A673 (cell line): ENCODE results near the gene RND3. TPM values are rescaled to one million over a fixed set of nuclear protein-coding genes. Genes with fewer than 3 reads are reported as not detected.

Experiments
- BruUV-seq: library from RNA; stranded (reverse); fragments of 400-500 nt; replicated peaks from 2 replicates; lab custom pipeline; 2021; lab: Mats Ljungman, UMichigan
- CTCF ChIA-PET: fragments of 300-600 bp; sonication (Branson Sonifier 250); formaldehyde crosslinking; loops from one replicate; lab custom pipeline; 2022; ENCODE audit warnings: antibody characterized with exemption; lab: Charles Lee
- POLR2A ChIA-PET: fragments of 300-600 bp; sonication (Branson Sonifier 250); formaldehyde crosslinking; loops from one replicate; lab custom pipeline; 2022; ENCODE audit warnings: antibody characterized with exemption; ENCODE audit not compliant: low non-redundant PET; lab: Charles Lee
- DNase-seq: peaks from one replicate; pipeline ENCODE4 v3.0.0-alpha.2; 2015; ENCODE audit warnings: low spot score
- H3K27ac ChIP-seq: fragments of 200-600 bp; sonication (generic); 2 replicates; pipeline ENCODE4 v1.5.1; 2016; ENCODE audit warnings: mixed run types, low read depth, mild to moderate bottlenecking, mixed read lengths, antibody characterized with exemption, low read length; ENCODE audit not compliant: poor library complexity, severe bottlenecking
- H3K27me3 ChIP-seq: fragments of 200-600 bp; sonication (generic); replicated peaks from 2 replicates; pipeline ENCODE4 v1.6.1; 2017; ENCODE audit warnings: mixed run types, low read depth, mild to moderate bottlenecking, mixed read lengths, antibody characterized with exemption, low read length; ENCODE audit not compliant: insufficient read depth, poor library complexity
- H3K36me3 ChIP-seq: fragments of 200-600 bp; sonication (generic); 2 replicates; pipeline ENCODE4 v1.6.1; 2016; ENCODE audit warnings: mixed run types, mild to moderate bottlenecking, mixed read lengths, antibody characterized with exemption, low read length; ENCODE audit not compliant: insufficient read depth, poor library complexity, severe bottlenecking
- H3K4me1 ChIP-seq: fragments of 200-600 bp; sonication (generic); 2 replicates; pipeline ENCODE4 v1.6.1; 2017; ENCODE audit warnings: mixed run types, mild to moderate bottlenecking, mixed read lengths, antibody characterized with exemption, low read length; ENCODE audit not compliant: insufficient read depth, poor library complexity, severe bottlenecking
- H3K4me3 ChIP-seq: fragments of 200-600 bp; sonication (generic); 2 replicates; pipeline ENCODE4 v1.5.1; 2016; ENCODE audit warnings: low read depth, mixed run types, mild to moderate bottlenecking, mixed read lengths, low read length; ENCODE audit not compliant: poor library complexity, severe bottlenecking
- H3K9me3 ChIP-seq: fragments of 200-600 bp; sonication (generic); 2 replicates; pipeline ENCODE4 v1.6.1; 2016; ENCODE audit warnings: mixed run types, low read depth, mild to moderate bottlenecking, mixed read lengths, antibody characterized with exemption, low read length; ENCODE audit not compliant: poor library complexity, severe bottlenecking
- CTCF ChIP-seq: fragments of 300-800, 200-600 bp; sonication (generic); conservative IDR thresholded peaks from 2 replicates; pipeline ENCODE4 v1.5.1; 2017; ENCODE audit warnings: low read depth, mild to moderate bottlenecking, antibody characterized with exemption, low read length, moderate library complexity, mixed read lengths
- EZH2 ChIP-seq: fragments of 200-600 bp; sonication (generic); IDR thresholded peaks from 2 replicates; pipeline ENCODE4 v1.6.1; 2017; ENCODE audit warnings: borderline replicate concordance, low read depth, mild to moderate bottlenecking, mixed read lengths, antibody characterized with exemption, low read length; ENCODE audit not compliant: poor library complexity, severe bottlenecking
- intact Hi-C: fragments of 100-400 bp; cut with micrococcal nuclease; formaldehyde crosslinking; loops from one replicate; pipeline ENCODE4 v1.10.0; 2022; ENCODE audit not compliant: unreplicated experiment
- total RNA-seq: library from RNA; stranded (reverse); gene quantifications from 2 replicates; pipeline ENCODE4 v1.2.3, GENCODE V29; 2021

The RND3 gene
- total RNA-seq, 1 experiment from 2014 or later = 15.0 TPM

GRCh38 chr2:150476809-150477302 lies 10.6 kb downstream of the RND3 start:
- TF ChIP-seq CTCF = no peak
- TF ChIP-seq EZH2 = no peak
- no peaks in the 10 kb centered on the region for H3K36me3 ChIP-seq
- no peaks in the 10 kb centered on the region for H3K9me3 ChIP-seq
- no peak overlapping the region for H3K27ac ChIP-seq
- CTCF ChIA-PET = no interaction called here
- H3K4me3 ChIP-seq = no peak overlapping the region
- no peak for DNase-seq
- H3K27me3 ChIP-seq = no peaks in the 10 kb centered on the region
- POLR2A ChIA-PET = no interaction called here
- H3K4me1 ChIP-seq = peaks cover 22% of the 10 kb centered on the region
- BruUV-seq = no TSS peak
- intact Hi-C loops = no loop called here

GRCh38 chr2:150476286-150476685 lies 11.2 kb downstream of the RND3 start:
- BruUV-seq = no TSS peak
- TF ChIP-seq CTCF (no peak), EZH2 (no peak)
- intact Hi-C loops = no loop called here
- H3K27me3 ChIP-seq = no peaks in the 10 kb centered on the region
- DNase-seq = no peak
- ChIA-PET CTCF (no interaction called here), POLR2A (no interaction called here)
- H3K4me1 ChIP-seq = peaks cover 22% of the 10 kb centered on the region
- H3K36me3 ChIP-seq = no peaks in the 10 kb centered on the region
- no peaks in the 10 kb centered on the region for H3K9me3 ChIP-seq
- no peak overlapping the region for H3K4me3 ChIP-seq
- H3K27ac ChIP-seq = no peak overlapping the region

GRCh38 chr2:150475479-150476250 lies 11.8 kb downstream of the RND3 start:
- peaks cover 3% of the 10 kb centered on the region for H3K36me3 ChIP-seq
- H3K27ac ChIP-seq = no peak overlapping the region
- H3K4me1 ChIP-seq = peaks cover 19% of the 10 kb centered on the region
- no peaks in the 10 kb centered on the region for H3K9me3 ChIP-seq
- no peak for TF ChIP-seq CTCF
- no peak for TF ChIP-seq EZH2
- H3K27me3 ChIP-seq = no peaks in the 10 kb centered on the region
- ChIA-PET POLR2A (no interaction called here), CTCF (no interaction called here)
- no peak overlapping the region for H3K4me3 ChIP-seq
- DNase-seq = no peak
- BruUV-seq = no TSS peak
- intact Hi-C loops = no loop called here
